ENCODE data around the gene CSTF3. TPM values are rescaled to one million over a fixed set of nuclear protein-coding genes. Genes with fewer than 3 reads are reported as not detected.

Gene CSTF3
- total RNA-seq (2021; fragmentation: NEBNext Ultra II Directional; extraction: Animal tissue kit (Norgen Biotek cat#: 25700)) = 10 to 100 TPM; 28.9 to 39.5 (median 35.6) TPM
- long read RNA-seq, transcript CSTF3-201 (21 exons, 2,797 nt) = major isoform, 13 of 34 reads
- long read RNA-seq, transcript CSTF3-203 (3 exons, 1,132 nt) = minor isoform, 10 of 34 reads
- long read RNA-seq, partial matches to known transcripts = 3 of 34 reads
- long read RNA-seq, other reads (novel, unspliced or antisense) = 4 of 34 reads

- Mint-ChIP-seq H3K4me1 (ENCODE audit: low read depth) (peaks cover 47% of the 10 kb centered on the region), H3K36me3 (ENCODE audit: low read depth) (peaks cover 40% of the 10 kb centered on the region), H3K4me3 (peak within 1 kb of the TSS; percentile 100), H3K27me3 (ENCODE audit: insufficient read depth) (peaks cover 2% of the 10 kb centered on the region), H3K9me3 (peaks cover 4% of the 10 kb centered on the region; the same call in 1 of the 2 replicates), H3K27ac (peak within 1 kb of the TSS; percentile 99)
- peak; percentile 98 for DNase-seq
- TF ChIP-seq CTCF (IDR thresholded peaks at IDR 0.05) = peak; percentile 80
These were observed at the start of gene CSTF3 for GRCh38 chr11:33161120-33162005. Gene CSTF3 (minus strand): TSS chr11:33161480. CDS start chr11:33161325, 155 bp downstream.

- Mint-ChIP-seq H3K4me1 (ENCODE audit: low read depth) (no peaks in the 10 kb centered on the region), H3K9me3 (no peaks in the 10 kb centered on the region), H3K36me3 (ENCODE audit: low read depth) (peaks cover 5% of the 10 kb centered on the region), H3K27me3 (ENCODE audit: insufficient read depth) (no peaks in the 10 kb centered on the region), H3K4me3 (no peak overlapping the region), H3K27ac (no peak overlapping the region)
- no peak for TF ChIP-seq CTCF (IDR thresholded peaks at IDR 0.05)
- no peak for DNase-seq
These were observed 46.9 kb upstream of the CSTF3 start for GRCh38 chr11:33208150-33208549.

- H3K27me3 Mint-ChIP-seq (ENCODE audit: insufficient read depth) = no peaks in the 10 kb centered on the region
- no peak overlapping the region for H3K27ac Mint-ChIP-seq
- no peak overlapping the region for H3K4me3 Mint-ChIP-seq
- H3K4me1 Mint-ChIP-seq (ENCODE audit: low read depth) = no peaks in the 10 kb centered on the region
- H3K9me3 Mint-ChIP-seq = no peaks in the 10 kb centered on the region
- no peak for DNase-seq
- H3K36me3 Mint-ChIP-seq (ENCODE audit: low read depth) = peaks cover 5% of the 10 kb centered on the region
- no peak for TF ChIP-seq CTCF (IDR thresholded peaks at IDR 0.05)
These were observed 46.2 kb upstream of the CSTF3 start for GRCh38 chr11:33207408-33207985.

- Mint-ChIP-seq H3K9me3 (no peaks in the 10 kb centered on the region), H3K27ac (no peak overlapping the region), H3K4me1 (ENCODE audit: low read depth) (no peaks in the 10 kb centered on the region; the same call in 1 of the 2 replicates), H3K36me3 (ENCODE audit: low read depth) (no peaks in the 10 kb centered on the region), H3K27me3 (ENCODE audit: insufficient read depth) (peaks cover 4% of the 10 kb centered on the region), H3K4me3 (no peak overlapping the region)
- DNase-seq = no peak
- no peak for TF ChIP-seq CTCF (IDR thresholded peaks at IDR 0.05)
These were observed 36.8 kb upstream of the CSTF3 start for GRCh38 chr11:33197915-33198727.

Measured in HFFc6 (cell line).